Fibroblast of lung (primary cell): Measurements from ENCODE around the gene METTL23. TPM values are rescaled to one million over a fixed set of nuclear protein-coding genes. Genes with fewer than 3 reads are reported as not detected.

ENCODE experiments used
- DNase-seq, 2 donors: peaks; one replicate each; pipeline versions ENCODE4 v3.0.0 to v3.0.0-alpha.2; 2010; ENCODE audit warnings: low read depth in 2 of 2
- H2AFZ ChIP-seq: 2 replicates; pipeline ENCODE4 v1.5.1; 2012; ENCODE audit warnings: low read length, control low read depth, inconsistent platforms
- H3K27ac ChIP-seq: 2 replicates; pipeline ENCODE4 v1.5.1; 2011; ENCODE audit warnings: low read length, control low read depth; ENCODE audit not compliant: insufficient read depth
- H3K27me3 ChIP-seq: 2 replicates; pipeline ENCODE4 v1.5.1; 2011; ENCODE audit warnings: mild to moderate bottlenecking, low read length; ENCODE audit not compliant: control insufficient read depth, insufficient read depth
- H3K36me3 ChIP-seq: 2 replicates; pipeline ENCODE4 v1.5.1; 2011; ENCODE audit warnings: low read length; ENCODE audit not compliant: control insufficient read depth, insufficient read depth
- H3K4me1 ChIP-seq: 2 replicates; pipeline ENCODE4 v1.5.1; 2011; ENCODE audit warnings: low read length; ENCODE audit not compliant: control insufficient read depth, insufficient read depth; ENCODE audit errors: extremely low read depth
- H3K4me2 ChIP-seq: 2 replicates; pipeline ENCODE4 v1.5.1; 2011; ENCODE audit warnings: low read length, control low read depth; ENCODE audit not compliant: insufficient read depth; ENCODE audit errors: extremely low read depth
- H3K4me3 ChIP-seq, 4 experiments: fragments of 200-600 bp in 1 of 4; sonication (generic) in 1 of 4; replicated peaks in 1 of 4; 2 replicates each; pipeline ENCODE4 v1.5.1; 2011 to 2016; ENCODE audit warnings: low read length in 4 of 4, low read depth in 3 of 4, mild to moderate bottlenecking in 3 of 4, control low read depth in 2 of 4, inconsistent platforms in 1 of 4, mixed read lengths in 1 of 4; ENCODE audit not compliant: insufficient read depth in 1 of 4; ENCODE audit errors: control extremely low read depth in 1 of 4
- H3K79me2 ChIP-seq: 2 replicates; pipeline ENCODE4 v1.5.1; 2012; ENCODE audit warnings: mild to moderate bottlenecking, low read length, inconsistent platforms; ENCODE audit not compliant: control insufficient read depth, insufficient read depth
- H3K9ac ChIP-seq: 2 replicates; pipeline ENCODE4 v1.5.1; 2011; ENCODE audit warnings: mild to moderate bottlenecking, low read length, control low read depth; ENCODE audit not compliant: insufficient read depth
- H3K9me3 ChIP-seq: 2 replicates; pipeline ENCODE4 v1.5.1; 2012; ENCODE audit warnings: low read depth, low read length; ENCODE audit not compliant: control insufficient read depth, insufficient read depth
- H4K20me1 ChIP-seq: 2 replicates; pipeline ENCODE4 v1.5.1; 2011; ENCODE audit warnings: low read length; ENCODE audit not compliant: control insufficient read depth, insufficient read depth; ENCODE audit errors: extremely low read depth
- EZH2 ChIP-seq: IDR thresholded peaks from 2 replicates; pipeline ENCODE4 v1.5.1; 2012; ENCODE audit warnings: low read length, control low read depth, mild to moderate bottlenecking; ENCODE audit errors: missing control alignments
- polyA plus RNA-seq, 2 donors: library from polyadenylated mRNA; depleted of rRNA in 1 of 2; stranded (reverse) in 1 of 2; unstranded in 1 of 2; fragments of >200 nt; gene quantifications; 2 replicates each; pipeline ENCODE4 v1.2.1, GENCODE V29; 2011 to 2012; ENCODE audit warnings: missing spikeins in 1 of 2
- total RNA-seq: library from RNA; depleted of rRNA; stranded (reverse); fragments of >200 nt; gene quantifications from 2 replicates; pipeline ENCODE4 v1.2.1, GENCODE V29; 2014
- TF ChIP-seq, protein P1 (sequence below), 2 donors: IDR thresholded peaks in 1 of 2; conservative IDR thresholded peaks in 1 of 2; 1 replicate in 1 of 2; 2 replicates in 1 of 2; pipeline ENCODE4 v1.5.1; 2011 to 2012; ENCODE audit warnings: low read length in 2 of 2, control low read depth in 1 of 2, inconsistent platforms in 1 of 2, low read depth in 1 of 2, mild to moderate bottlenecking in 1 of 2

Gene METTL23
- total and polyA plus RNA-seq, 2 donors (not counting 1 experiment from before 2014, with no cell fraction given) = 26.4 to 35.1 TPM

DNA sequence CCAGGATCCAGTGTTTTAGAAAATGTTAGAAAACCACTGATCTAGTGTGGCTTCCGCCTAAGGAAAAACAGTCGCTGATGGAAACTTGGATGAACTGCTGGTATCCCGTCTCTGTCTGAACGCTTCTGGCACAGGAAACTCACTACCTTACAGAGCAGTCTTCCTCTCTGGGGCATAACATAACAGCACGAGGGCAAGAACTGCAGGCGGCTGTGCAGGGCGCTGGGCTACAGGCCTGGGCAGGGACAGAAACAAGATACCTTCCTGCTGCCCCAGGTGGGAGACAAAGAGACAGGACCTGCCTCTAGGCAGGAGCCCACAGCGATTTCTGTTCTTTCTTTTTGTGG lies 26.4 kb upstream of the METTL23 start:
- Histone ChIP-seq H3K4me2 (peak overlapping the region; percentile 94), H2AFZ (no peak overlapping the region), H3K9me3 (no peaks in the 10 kb centered on the region), H3K27ac (peak overlapping the region; percentile 83), H3K79me2 (peaks cover 82% of the 10 kb centered on the region), H3K4me3 (peak overlapping the region in 2 of 4 experiments; percentile 40 to 41), H3K9ac (peak overlapping the region; percentile 36), H3K4me1 (peaks cover 29% of the 10 kb centered on the region), H3K27me3 (no peaks in the 10 kb centered on the region), H4K20me1 (no peaks in the 10 kb centered on the region), H3K36me3 (no peaks in the 10 kb centered on the region)
- no peak for DNase-seq
- no peak for TF ChIP-seq EZH2
- TF ChIP-seq, protein P1, sequence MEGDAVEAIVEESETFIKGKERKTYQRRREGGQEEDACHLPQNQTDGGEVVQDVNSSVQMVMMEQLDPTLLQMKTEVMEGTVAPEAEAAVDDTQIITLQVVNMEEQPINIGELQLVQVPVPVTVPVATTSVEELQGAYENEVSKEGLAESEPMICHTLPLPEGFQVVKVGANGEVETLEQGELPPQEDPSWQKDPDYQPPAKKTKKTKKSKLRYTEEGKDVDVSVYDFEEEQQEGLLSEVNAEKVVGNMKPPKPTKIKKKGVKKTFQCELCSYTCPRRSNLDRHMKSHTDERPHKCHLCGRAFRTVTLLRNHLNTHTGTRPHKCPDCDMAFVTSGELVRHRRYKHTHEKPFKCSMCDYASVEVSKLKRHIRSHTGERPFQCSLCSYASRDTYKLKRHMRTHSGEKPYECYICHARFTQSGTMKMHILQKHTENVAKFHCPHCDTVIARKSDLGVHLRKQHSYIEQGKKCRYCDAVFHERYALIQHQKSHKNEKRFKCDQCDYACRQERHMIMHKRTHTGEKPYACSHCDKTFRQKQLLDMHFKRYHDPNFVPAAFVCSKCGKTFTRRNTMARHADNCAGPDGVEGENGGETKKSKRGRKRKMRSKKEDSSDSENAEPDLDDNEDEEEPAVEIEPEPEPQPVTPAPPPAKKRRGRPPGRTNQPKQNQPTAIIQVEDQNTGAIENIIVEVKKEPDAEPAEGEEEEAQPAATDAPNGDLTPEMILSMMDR (conservative IDR thresholded peaks at IDR 0.05 in 1 of 2, IDR thresholded peaks at IDR 0.05 in 1 of 2; ENCODE audit: low read depth in 1 of 2, low read length in 2 of 2) = no peak

DNA sequence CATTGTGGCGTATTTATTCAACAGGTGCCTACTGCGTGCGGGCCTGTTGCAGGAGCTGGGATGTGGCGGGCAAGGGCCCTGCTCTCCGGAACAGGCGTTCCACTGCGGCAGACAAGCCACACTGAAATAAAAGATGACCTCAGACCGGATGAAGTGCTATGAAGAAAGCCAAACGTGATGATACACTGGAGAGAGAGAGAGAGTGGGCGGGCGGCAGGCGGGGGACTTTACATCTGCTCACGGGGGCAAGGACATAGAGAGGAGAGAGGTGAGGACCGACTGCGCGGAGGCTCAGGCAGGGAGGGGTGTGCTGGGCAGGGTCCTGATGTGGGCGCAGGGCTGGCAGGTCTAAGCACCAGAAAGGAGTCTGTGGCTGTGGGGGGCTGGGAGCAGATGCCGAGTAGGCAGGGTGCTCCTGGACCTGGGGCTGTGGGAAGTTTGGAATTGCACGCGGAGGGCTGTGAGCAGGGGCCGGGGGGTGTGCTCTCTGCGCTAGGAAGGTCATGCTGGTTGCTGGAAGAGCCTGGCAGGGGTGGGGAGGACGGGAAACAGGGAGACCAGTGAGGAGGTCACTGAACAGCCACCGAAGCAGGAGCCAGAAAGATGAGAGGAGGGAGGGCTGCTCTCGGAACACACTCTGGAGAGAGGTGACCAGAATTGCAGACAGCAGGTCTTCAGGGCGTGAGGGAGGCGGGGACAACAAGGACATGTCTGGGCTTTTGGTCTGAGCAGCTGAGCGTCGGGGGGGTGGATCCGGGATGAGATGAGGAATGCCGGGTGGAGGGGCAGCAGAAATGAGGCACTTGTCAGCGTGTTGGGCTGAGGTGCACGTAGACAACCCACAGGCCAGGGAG lies 25.8 kb upstream of the METTL23 start:
- H3K4me1 ChIP-seq = peaks cover 29% of the 10 kb centered on the region
- no peak overlapping the region for H2AFZ ChIP-seq
- no peaks in the 10 kb centered on the region for H4K20me1 ChIP-seq
- no peaks in the 10 kb centered on the region for H3K27me3 ChIP-seq
- peak overlapping the region; percentile 83 for H3K27ac ChIP-seq
- peaks cover 84% of the 10 kb centered on the region for H3K79me2 ChIP-seq
- H3K9me3 ChIP-seq = no peaks in the 10 kb centered on the region
- DNase-seq = peak; percentile 77 to 94
- peak overlapping the region in 3 of 4 experiments; percentile 28 to 41 (median 40) for H3K4me3 ChIP-seq
- peak overlapping the region; percentile 94 for H3K4me2 ChIP-seq
- H3K9ac ChIP-seq = peak overlapping the region; percentile 61
- H3K36me3 ChIP-seq = no peaks in the 10 kb centered on the region
- TF ChIP-seq EZH2 = no peak
- TF ChIP-seq, protein P1 (conservative IDR thresholded peaks at IDR 0.05 in 1 of 2, IDR thresholded peaks at IDR 0.05 in 1 of 2; ENCODE audit: low read depth in 1 of 2, low read length in 2 of 2) = no peak

DNA sequence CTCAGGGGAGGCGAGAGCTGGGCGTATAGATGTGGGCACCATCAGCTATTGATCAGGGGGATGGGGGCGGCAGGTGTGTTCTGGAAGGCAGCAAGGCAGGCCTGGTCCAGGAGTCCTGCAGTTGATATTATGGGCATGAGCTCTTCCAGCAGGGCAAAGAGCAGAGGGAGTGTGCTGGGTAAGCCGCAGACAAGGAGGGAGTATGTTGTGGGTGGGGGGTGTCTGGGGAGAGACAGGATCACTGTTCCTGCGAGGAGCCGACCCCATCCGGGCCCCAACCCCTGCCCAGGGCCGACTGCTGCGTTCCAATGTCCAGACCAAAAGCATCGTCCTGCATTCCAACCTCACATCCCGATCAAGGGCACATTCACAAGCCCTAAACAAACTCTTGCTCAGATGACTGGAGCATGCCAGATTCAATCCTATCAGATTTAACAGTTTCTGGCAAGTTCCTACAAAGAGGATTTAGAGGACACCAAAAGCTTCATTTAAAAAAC lies 25.1 kb upstream of the METTL23 start:
- Histone ChIP-seq H2AFZ (no peak overlapping the region), H3K4me3 (no peak overlapping the region), H3K27ac (peak overlapping the region; percentile 83), H3K9me3 (no peaks in the 10 kb centered on the region), H3K4me1 (peaks cover 29% of the 10 kb centered on the region), H4K20me1 (no peaks in the 10 kb centered on the region), H3K79me2 (peaks cover 84% of the 10 kb centered on the region), H3K27me3 (no peaks in the 10 kb centered on the region), H3K9ac (peak overlapping the region; percentile 61), H3K36me3 (no peaks in the 10 kb centered on the region), H3K4me2 (peak overlapping the region; percentile 94)
- no peak for TF ChIP-seq EZH2
- TF ChIP-seq, protein P1 (conservative IDR thresholded peaks at IDR 0.05 in 1 of 2, IDR thresholded peaks at IDR 0.05 in 1 of 2; ENCODE audit: low read depth in 1 of 2, low read length in 2 of 2) = no peak
- no peak for DNase-seq
